ENCODE data around the gene ADARB2.

The ADARB2 gene

GRCh38 chr10:1310271-1310789 lies 427.0 kb downstream of the ADARB2 start:
- Mint-ChIP-seq H3K4me3 (no peak overlapping the region), H3K36me3 (no peaks in the 10 kb centered on the region), H3K27ac (no peak overlapping the region), H3K27me3 (peaks cover 4% of the 10 kb centered on the region), H3K4me1 (peaks cover 2% of the 10 kb centered on the region), H3K9me3 (no peaks in the 10 kb centered on the region)
- ATAC-seq (ENCODE audit: low read depth) (no peak), DNase-seq (ENCODE audit: low spot score in 2 of 2) (no peak)

DNA sequence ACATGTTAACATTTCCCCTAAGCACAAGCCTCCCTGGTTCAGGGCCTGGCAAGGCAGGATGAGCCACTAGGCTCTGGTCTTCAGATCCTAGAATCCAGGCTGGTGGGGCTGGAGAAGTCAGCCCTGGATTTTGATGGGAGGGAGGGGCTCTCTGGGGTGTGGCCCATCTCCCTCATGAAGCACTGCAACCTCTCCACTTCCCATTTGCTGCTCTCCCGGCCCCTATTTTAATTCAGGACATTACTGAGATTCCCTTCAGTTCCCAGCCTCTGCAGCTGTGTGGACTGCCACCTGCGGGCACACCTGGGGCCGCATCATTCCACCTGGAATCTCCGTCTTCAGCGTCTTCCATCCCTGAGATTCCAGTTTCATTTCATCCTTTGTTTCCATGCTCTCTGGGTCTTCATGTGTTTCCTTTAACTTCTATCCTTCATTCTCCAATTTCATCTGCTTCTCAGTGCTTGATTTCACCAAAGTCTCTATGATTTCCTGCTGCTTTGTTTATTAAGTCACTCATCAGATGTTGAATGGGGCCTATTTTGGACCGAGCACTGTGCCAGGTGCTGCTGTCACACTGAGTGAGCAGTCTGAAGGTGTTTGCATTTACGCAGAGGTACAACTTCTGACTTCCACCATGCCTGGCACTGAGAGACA lies 427.6 kb downstream of the ADARB2 start:
- no peak for DNase-seq (ENCODE audit: low spot score in 2 of 2)
- Mint-ChIP-seq H3K36me3 (no peaks in the 10 kb centered on the region), H3K27ac (no peak overlapping the region), H3K27me3 (peaks cover 4% of the 10 kb centered on the region), H3K4me3 (no peak overlapping the region), H3K4me1 (peaks cover 2% of the 10 kb centered on the region), H3K9me3 (no peaks in the 10 kb centered on the region)
- no peak for ATAC-seq (ENCODE audit: low read depth)

DNA sequence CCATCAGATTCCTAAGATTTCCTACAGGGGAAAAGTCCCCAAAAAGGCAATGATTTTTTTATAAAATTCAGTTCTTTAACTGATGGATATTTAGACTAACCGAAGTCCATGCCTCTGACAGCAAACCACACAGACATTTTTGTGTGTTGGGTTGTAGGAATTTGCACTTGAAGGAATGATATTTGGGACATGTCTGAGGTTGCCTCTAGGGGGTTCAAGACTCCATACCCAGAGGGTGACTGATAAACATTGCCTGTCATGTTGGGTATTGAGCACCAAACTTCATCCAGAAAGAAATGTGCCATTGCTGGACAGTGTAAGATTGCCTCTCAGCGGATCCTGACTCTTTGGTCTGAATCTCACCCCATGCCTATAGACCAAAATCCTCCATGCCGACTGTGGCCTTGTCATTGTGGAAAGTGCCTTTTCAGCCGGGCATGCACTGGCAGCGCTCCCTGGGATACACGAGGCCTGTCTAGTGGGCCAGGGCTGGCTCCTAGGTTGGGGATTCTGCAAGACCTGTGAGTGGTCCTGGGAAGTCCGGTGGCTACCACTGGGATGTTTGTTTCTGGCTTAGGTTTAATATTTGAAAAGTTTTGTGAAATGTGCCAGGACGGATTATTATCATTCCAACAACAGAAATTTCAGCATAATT lies 428.2 kb downstream of the ADARB2 start:
- Mint-ChIP-seq H3K36me3 (no peaks in the 10 kb centered on the region), H3K27ac (no peak overlapping the region), H3K9me3 (no peaks in the 10 kb centered on the region), H3K27me3 (no peaks in the 10 kb centered on the region), H3K4me3 (no peak overlapping the region), H3K4me1 (peaks cover 2% of the 10 kb centered on the region)
- DNase-seq (ENCODE audit: low spot score in 2 of 2) (no peak), ATAC-seq (ENCODE audit: low read depth) (no peak)

- H3K9me3 Mint-ChIP-seq, result no peaks in the 10 kb centered on the region
Observed at GRCh38 chr10:1308173-1308961, 429.0 kb downstream of the ADARB2 start.

GRCh38 chr10:1301143-1301542 lies 436.2 kb downstream of the ADARB2 start:
- Mint-ChIP-seq H3K27me3 (peaks cover 15% of the 10 kb centered on the region), H3K27ac (no peak overlapping the region), H3K36me3 (no peaks in the 10 kb centered on the region), H3K4me1 (no peaks in the 10 kb centered on the region), H3K4me3 (no peak overlapping the region), H3K9me3 (no peaks in the 10 kb centered on the region)
- DNase-seq (ENCODE audit: low spot score in 2 of 2), result no peak
- ATAC-seq (ENCODE audit: low read depth), result no peak

More at GRCh38 chr10:1308173-1308961, 429.0 kb downstream of the ADARB2 start:
- Mint-ChIP-seq H3K27me3 (no peaks in the 10 kb centered on the region), H3K27ac (no peak overlapping the region), H3K4me3 (no peak overlapping the region), H3K36me3 (no peaks in the 10 kb centered on the region), H3K4me1 (peaks cover 2% of the 10 kb centered on the region)
- ATAC-seq (ENCODE audit: low read depth), result no peak
- DNase-seq (ENCODE audit: low spot score in 2 of 2), result no peak

GRCh38 chr10:1300218-1300617 lies 437.1 kb downstream of the ADARB2 start:
- Mint-ChIP-seq H3K36me3 (no peaks in the 10 kb centered on the region), H3K4me1 (no peaks in the 10 kb centered on the region), H3K4me3 (no peak overlapping the region), H3K27ac (no peak overlapping the region), H3K27me3 (peaks cover 15% of the 10 kb centered on the region), H3K9me3 (no peaks in the 10 kb centered on the region)
- ATAC-seq (ENCODE audit: low read depth), result no peak
- DNase-seq (ENCODE audit: low spot score in 2 of 2), result no peak

GRCh38 chr10:1299041-1299726 lies 438.1 kb downstream of the ADARB2 start:
- Mint-ChIP-seq H3K27me3 (peaks cover 20% of the 10 kb centered on the region), H3K27ac (no peak overlapping the region)
- no peak for ATAC-seq (ENCODE audit: low read depth)

DNA sequence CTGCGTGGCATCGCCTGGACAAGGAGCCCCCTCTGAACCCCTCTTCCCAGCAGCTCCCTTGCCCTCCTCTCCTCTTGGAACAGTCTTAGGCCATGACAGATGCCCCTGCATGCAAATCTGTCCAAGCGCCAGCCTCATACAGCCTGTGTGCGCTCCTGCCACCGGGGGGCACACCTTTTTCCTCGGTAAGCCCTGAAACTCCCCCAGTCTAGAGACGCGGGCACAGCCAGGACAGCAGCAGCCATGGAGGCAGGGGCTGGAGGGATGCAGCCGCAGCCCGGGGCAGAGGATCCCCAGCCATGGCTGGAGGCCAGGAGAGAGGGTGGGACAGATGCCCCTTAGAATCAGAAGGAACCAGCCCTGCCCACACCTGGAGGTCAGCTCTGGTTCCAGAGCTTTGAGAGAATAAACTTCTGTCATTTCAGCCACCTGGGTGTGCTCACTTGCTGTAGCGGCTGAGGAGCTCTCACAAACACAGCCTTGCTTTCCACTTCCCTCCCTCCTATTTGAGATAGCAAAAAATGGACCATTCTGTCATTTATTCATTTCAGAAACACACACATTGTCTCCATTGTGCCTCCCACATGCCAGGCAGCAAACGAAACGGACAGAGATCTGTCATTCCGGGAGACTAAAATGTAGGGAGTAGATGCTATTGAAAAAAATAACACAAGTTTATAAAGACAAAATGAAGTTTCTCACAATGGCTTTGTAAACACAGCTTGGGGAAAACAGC lies 439.6 kb downstream of the ADARB2 start:
- H3K4me3 Mint-ChIP-seq, result no peak overlapping the region
- H3K4me1 Mint-ChIP-seq, result peaks cover 1% of the 10 kb centered on the region
- no peak overlapping the region for H3K27ac Mint-ChIP-seq
- ATAC-seq (ENCODE audit: low read depth) (no peak), DNase-seq (ENCODE audit: low spot score in 2 of 2) (no peak)
- no peaks in the 10 kb centered on the region for H3K9me3 Mint-ChIP-seq
- peaks cover 22% of the 10 kb centered on the region for H3K27me3 Mint-ChIP-seq
- H3K36me3 Mint-ChIP-seq, result no peaks in the 10 kb centered on the region

More at GRCh38 chr10:1299041-1299726, 438.1 kb downstream of the ADARB2 start:
- H3K36me3 Mint-ChIP-seq, result no peaks in the 10 kb centered on the region
- H3K4me3 Mint-ChIP-seq, result no peak overlapping the region
- no peaks in the 10 kb centered on the region for H3K4me1 Mint-ChIP-seq
- no peak for DNase-seq (ENCODE audit: low spot score in 2 of 2)
- no peaks in the 10 kb centered on the region for H3K9me3 Mint-ChIP-seq

DNA sequence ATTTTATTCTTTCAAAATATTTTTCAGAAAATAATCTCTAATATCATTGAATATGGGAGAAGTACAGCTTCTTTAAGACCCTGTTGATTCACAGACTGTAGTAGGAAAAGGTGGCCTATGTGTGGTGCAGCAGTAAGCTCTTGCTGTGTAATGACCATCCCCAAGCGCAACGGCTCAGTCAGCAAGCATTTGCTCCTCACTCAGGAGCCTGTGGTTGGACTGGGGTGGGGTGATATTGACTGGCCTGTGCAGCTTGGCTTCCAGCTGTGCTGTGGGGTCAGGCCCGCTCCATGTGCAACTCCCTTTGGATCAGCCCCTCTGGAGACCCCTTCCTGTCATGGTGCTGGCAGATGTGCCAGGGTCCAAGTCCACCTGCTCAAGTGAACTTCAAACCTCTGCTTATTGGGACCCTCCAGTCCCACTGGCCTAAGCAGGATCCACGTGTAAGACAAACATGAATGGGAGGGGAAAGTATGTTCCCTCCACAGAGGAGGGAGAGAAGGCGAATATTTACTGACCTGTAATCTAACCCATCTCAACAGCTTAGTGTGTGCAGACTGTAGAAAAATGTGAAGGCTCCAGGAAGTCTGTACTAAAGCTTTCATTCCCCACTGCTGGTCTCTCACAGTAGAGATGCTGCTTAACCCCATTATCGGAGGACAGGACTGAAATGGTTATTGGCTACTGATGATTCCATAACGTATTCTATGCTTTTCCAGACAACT lies 441.4 kb downstream of the ADARB2 start:
- Mint-ChIP-seq H3K4me1 (peaks cover 3% of the 10 kb centered on the region), H3K27ac (no peak overlapping the region), H3K27me3 (peaks cover 23% of the 10 kb centered on the region), H3K36me3 (no peaks in the 10 kb centered on the region), H3K9me3 (no peaks in the 10 kb centered on the region), H3K4me3 (no peak overlapping the region)
- ATAC-seq (ENCODE audit: low read depth) (no peak), DNase-seq (ENCODE audit: low spot score in 2 of 2) (no peak)

DNA sequence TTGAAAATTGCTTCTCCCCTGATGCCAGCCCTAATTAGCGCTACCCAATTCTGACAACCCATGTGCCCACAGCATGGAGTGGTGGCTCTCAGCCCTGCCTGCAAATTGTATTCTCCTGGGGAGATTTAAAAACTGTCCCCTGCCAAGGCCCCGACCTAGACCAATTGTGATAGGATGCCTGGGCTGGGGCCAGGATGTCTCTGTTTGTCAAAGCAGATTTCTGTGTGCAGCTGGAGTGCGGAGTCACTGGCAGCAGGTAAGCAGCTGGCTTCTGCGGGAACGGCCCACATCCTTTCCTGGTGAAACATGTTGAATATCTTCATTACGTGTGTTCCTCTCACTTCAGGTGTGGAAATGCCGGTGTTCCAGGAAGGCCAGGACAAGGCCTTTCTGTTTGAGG lies 442.6 kb downstream of the ADARB2 start:
- Mint-ChIP-seq H3K27me3 (peaks cover 19% of the 10 kb centered on the region), H3K9me3 (no peaks in the 10 kb centered on the region)
- no peak for DNase-seq (ENCODE audit: low spot score in 2 of 2)

GRCh38 chr10:1293636-1294435 lies 443.5 kb downstream of the ADARB2 start:
- no peak overlapping the region for H3K4me3 Mint-ChIP-seq
- H3K36me3 Mint-ChIP-seq, result no peaks in the 10 kb centered on the region
- no peak overlapping the region for H3K27ac Mint-ChIP-seq
- H3K27me3 Mint-ChIP-seq, result peaks cover 16% of the 10 kb centered on the region
- ATAC-seq (ENCODE audit: low read depth) (no peak), DNase-seq (ENCODE audit: low spot score in 2 of 2) (no peak)
- H3K4me1 Mint-ChIP-seq, result peaks cover 3% of the 10 kb centered on the region
- H3K9me3 Mint-ChIP-seq, result no peaks in the 10 kb centered on the region

More for the DNA sequence above, 442.6 kb downstream of the ADARB2 start:
- no peak for ATAC-seq (ENCODE audit: low read depth)
- Mint-ChIP-seq H3K4me1 (peaks cover 3% of the 10 kb centered on the region), H3K27ac (no peak overlapping the region), H3K4me3 (no peak overlapping the region), H3K36me3 (no peaks in the 10 kb centered on the region)

DNA sequence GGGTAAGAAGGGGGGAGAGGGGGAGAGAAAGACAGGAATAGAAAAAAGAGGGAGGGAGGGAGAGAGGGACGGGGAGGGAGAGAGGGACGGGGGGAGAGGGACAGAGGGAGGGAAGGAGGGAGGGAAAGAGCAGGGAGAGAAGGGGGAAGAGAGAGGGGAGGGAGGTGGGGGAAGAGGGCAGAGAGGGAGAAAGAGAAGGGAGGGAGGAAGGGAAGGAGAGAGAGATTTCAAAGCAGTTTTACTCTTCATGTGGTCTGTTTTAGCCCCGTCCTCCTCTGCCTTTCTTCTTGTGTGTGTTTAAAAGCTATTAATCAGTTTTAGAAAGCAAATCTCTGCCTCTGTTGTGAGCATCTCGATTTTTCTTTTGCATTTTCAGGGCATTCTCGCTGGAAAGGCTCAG lies 444.2 kb downstream of the ADARB2 start:
- Mint-ChIP-seq H3K27me3 (peaks cover 13% of the 10 kb centered on the region), H3K27ac (no peak overlapping the region), H3K9me3 (no peaks in the 10 kb centered on the region), H3K4me3 (no peak overlapping the region), H3K4me1 (peaks cover 5% of the 10 kb centered on the region), H3K36me3 (no peaks in the 10 kb centered on the region)
- ATAC-seq (ENCODE audit: low read depth) (no peak), DNase-seq (ENCODE audit: low spot score in 2 of 2) (no peak)
